Measurements from ENCODE around the gene DEFB124.

DEFB124 gene

GRCh38 chr20:31440012-31440659, 34.8 kb downstream of the DEFB124 start, which contains the start of gene DEFB123:
DEFB123 (plus strand) TSS chr20:31440632; CDS start chr20:31440699, 67 bp downstream.
- TF ChIP-seq TEAD4 (IDR thresholded peaks at IDR 0.05), result no peak
- TF ChIP-seq TCF12 (IDR thresholded peaks at IDR 0.05; ENCODE audit: low read depth), result no peak
- TF ChIP-seq FOXM1 (IDR thresholded peaks at IDR 0.05; ENCODE audit: borderline replicate concordance, low read depth), result no peak
- TF ChIP-seq CREB1 (IDR thresholded peaks at IDR 0.05; ENCODE audit: low read depth), result no peak
- TF ChIP-seq TAF1 (IDR thresholded peaks at IDR 0.05; ENCODE audit: low read depth), result no peak
- no peak for TF ChIP-seq EGR1 (IDR thresholded peaks at IDR 0.05)
- no peak for TF ChIP-seq MAX (IDR thresholded peaks at IDR 0.05)
- no peak for TF ChIP-seq EP300 (IDR thresholded peaks at IDR 0.05; ENCODE audit: borderline replicate concordance)
- TF ChIP-seq REST (IDR thresholded peaks at IDR 0.05; ENCODE audit: low read depth), result no peak
- TF ChIP-seq NFIC (IDR thresholded peaks at IDR 0.05), result no peak
- no peak for TF ChIP-seq USF1 (IDR thresholded peaks at IDR 0.05)

DNA sequence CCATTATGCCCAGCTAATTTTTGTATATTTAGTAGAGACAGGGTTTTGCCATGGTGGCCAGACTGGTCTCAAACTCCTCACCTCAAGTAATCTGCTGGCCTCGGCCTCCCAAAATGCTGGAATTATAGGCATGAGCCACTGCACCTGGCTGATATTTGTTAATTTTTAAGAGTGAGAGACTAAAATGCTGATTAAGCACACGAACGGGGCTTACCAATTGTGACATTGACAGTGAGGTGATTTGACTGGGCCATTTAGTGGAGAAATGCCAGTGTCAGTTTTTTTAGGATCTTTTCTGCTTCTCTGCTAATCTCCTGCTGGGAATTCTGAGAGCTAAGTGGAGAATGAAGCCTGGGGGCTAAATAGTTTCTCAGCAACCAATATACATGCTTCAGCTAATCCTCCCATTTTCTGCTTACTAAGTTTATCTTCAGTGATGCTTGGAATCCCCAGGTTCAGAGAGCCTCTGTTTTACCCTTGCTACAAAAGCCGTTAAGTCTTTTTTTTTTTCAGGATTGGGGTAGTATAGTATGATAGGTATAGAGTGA, 44.3 kb downstream of the DEFB124 start:
- TF ChIP-seq REST (IDR thresholded peaks at IDR 0.05; ENCODE audit: low read depth), result no peak
- TF ChIP-seq EP300 (IDR thresholded peaks at IDR 0.05; ENCODE audit: borderline replicate concordance), result no peak
- TF ChIP-seq TEAD4 (IDR thresholded peaks at IDR 0.05), result no peak
- TF ChIP-seq YY1 (IDR thresholded peaks at IDR 0.05; ENCODE audit: low read depth), result no peak
- TF ChIP-seq NFIC (IDR thresholded peaks at IDR 0.05), result no peak
- no peak for TF ChIP-seq TCF12 (IDR thresholded peaks at IDR 0.05; ENCODE audit: low read depth)
- no peak for TF ChIP-seq USF1 (IDR thresholded peaks at IDR 0.05)
- TF ChIP-seq CEBPB (IDR thresholded peaks at IDR 0.05), result no peak
- TF ChIP-seq EGR1 (IDR thresholded peaks at IDR 0.05), result no peak
- TF ChIP-seq ZBTB7A (IDR thresholded peaks at IDR 0.05; ENCODE audit: low read depth), result no peak

GRCh38 chr20:31425797-31426196, 49.1 kb downstream of the DEFB124 start:
- no peak for TF ChIP-seq ZBTB7A (IDR thresholded peaks at IDR 0.05; ENCODE audit: low read depth)

- TF ChIP-seq EGR1 (IDR thresholded peaks at IDR 0.05) (no peak), CREB1 (IDR thresholded peaks at IDR 0.05; ENCODE audit: low read depth) (no peak), FOXM1 (IDR thresholded peaks at IDR 0.05; ENCODE audit: borderline replicate concordance, low read depth) (no peak), ZBTB7A (IDR thresholded peaks at IDR 0.05; ENCODE audit: low read depth) (no peak), NFIC (IDR thresholded peaks at IDR 0.05) (no peak), REST (IDR thresholded peaks at IDR 0.05; ENCODE audit: low read depth) (no peak), MAX (IDR thresholded peaks at IDR 0.05) (no peak), RAD21 (IDR thresholded peaks at IDR 0.05; ENCODE audit: low read depth) (no peak)
Observed at GRCh38 chr20:31418307-31418706, 56.6 kb downstream of the DEFB124 start.

DNA sequence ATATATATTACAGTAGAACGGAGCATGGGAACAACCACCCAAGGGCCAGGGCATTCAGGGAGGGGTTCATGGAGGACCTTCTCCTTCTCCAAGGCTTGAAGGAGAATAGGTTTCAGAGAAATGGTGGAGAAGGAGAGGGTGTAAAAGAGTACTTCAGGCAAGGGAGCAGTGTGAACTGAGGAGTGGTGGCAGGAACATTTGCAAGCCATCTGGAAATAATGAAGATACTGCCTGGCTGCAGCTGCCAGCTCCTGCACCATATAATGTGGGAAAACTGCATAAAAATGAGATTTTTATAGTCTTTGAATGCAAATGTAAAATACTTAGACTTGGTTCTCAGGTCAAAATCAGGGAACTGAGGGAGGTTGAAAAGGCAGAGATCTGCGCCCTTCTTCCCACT, 59.3 kb downstream of the DEFB124 start:
- no peak for TF ChIP-seq MAX (IDR thresholded peaks at IDR 0.05)
- no peak for TF ChIP-seq USF1 (IDR thresholded peaks at IDR 0.05)
- TF ChIP-seq TCF12 (IDR thresholded peaks at IDR 0.05; ENCODE audit: low read depth), result no peak
- TF ChIP-seq REST (IDR thresholded peaks at IDR 0.05; ENCODE audit: low read depth), result no peak
- TF ChIP-seq EP300 (IDR thresholded peaks at IDR 0.05; ENCODE audit: borderline replicate concordance), result no peak
- no peak for TF ChIP-seq EGR1 (IDR thresholded peaks at IDR 0.05)
- TF ChIP-seq TEAD4 (IDR thresholded peaks at IDR 0.05), result no peak
- TF ChIP-seq CEBPB (IDR thresholded peaks at IDR 0.05), result no peak
- TF ChIP-seq NFIC (IDR thresholded peaks at IDR 0.05), result no peak
- no peak for TF ChIP-seq TAF1 (IDR thresholded peaks at IDR 0.05; ENCODE audit: low read depth)

Measured in Ishikawa (cell line).